Stomach (tissue), 4 donors: Measurements from ENCODE around the gene HEPN1.
A peak's percentile ranks its signal among the peaks of the same experiment; 100 is the strongest.

ENCODE experiments used
- CTCF ChIP-seq, 7 experiments: fragments of 450-650 bp in 4 of 7; fragments of 200-600 bp in 3 of 7; sonication (generic) in 3 of 7; IDR thresholded peaks; one replicate each; pipeline ENCODE4 v1.5.1; 2016 to 2019; ENCODE audit warnings: antibody characterized with exemption in 7 of 7, control low read depth in 2 of 7, mild to moderate bottlenecking in 1 of 7
- EP300 ChIP-seq: sonication (generic); formaldehyde crosslinking; IDR thresholded peaks from one replicate; pipeline ENCODE4 v1.6.1; 2017; ENCODE audit warnings: antibody characterized with exemption
- POLR2A ChIP-seq, 4 donors: fragments of 450-650 bp; IDR thresholded peaks; one replicate each; pipeline ENCODE4 v1.6.1; 2016; ENCODE audit warnings: antibody characterized with exemption in 4 of 4, control low read depth in 2 of 4, mild to moderate bottlenecking in 1 of 4, moderate library complexity in 1 of 4
- POLR2AphosphoS5 ChIP-seq, 3 donors: sonication (generic); formaldehyde crosslinking; IDR thresholded peaks; one replicate each; pipeline ENCODE4 v1.6.1; 2016; ENCODE audit warnings: antibody characterized with exemption in 3 of 3

- TF ChIP-seq POLR2A (IDR thresholded peaks at IDR 0.05) (no peak), EP300 (no peak), CTCF (IDR thresholded peaks at IDR 0.05) (no peak), POLR2AphosphoS5 (IDR thresholded peaks at IDR 0.05) (peak in 2 of 3 donors; percentile 29 to 42)
Measured at GRCh38 chr11:124900464-124900863, 18.6 kb upstream of the HEPN1 start.
